HG02973 (cell line): ENCODE results near the gene OR2J1.
"Not testable (repeated sequence)": the region's sequence is repeated elsewhere in the genome, so short reads cannot be mapped to it uniquely, and the experiment has no call there.

Experiments
- ATAC-seq: cut with Tn5 transposase; IDR thresholded peaks from one replicate; pipeline ENCODE4 v1.9.1; 2021; ENCODE audit warnings: moderate library complexity; ENCODE audit not compliant: unreplicated experiment

The OR2J1 gene

DNA sequence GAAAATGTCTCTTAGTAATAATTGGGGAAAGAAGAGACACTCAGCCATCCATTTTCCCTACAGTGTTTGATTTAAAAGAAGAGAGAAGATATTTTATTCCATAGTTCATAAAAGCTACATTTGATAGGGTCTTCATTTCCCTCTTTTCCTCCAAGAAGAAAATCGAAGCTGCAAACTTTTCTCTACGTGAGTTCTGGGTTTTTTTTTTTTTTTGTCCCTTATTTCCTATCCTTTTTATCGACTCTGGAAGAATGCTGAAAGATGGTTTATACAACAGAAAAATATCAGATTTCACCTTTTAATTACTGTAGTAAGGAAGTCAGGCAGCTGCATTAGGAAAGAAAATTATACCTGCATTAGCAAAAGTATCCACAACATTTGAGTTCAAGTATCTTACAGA, at the start of gene OR2J1:
TSS of gene OR2J1 (plus strand) at position 301 of the 400 bp plus-strand sequence. CDS start 1,453 bp downstream, outside the sequence.
- no peak for ATAC-seq

DNA sequence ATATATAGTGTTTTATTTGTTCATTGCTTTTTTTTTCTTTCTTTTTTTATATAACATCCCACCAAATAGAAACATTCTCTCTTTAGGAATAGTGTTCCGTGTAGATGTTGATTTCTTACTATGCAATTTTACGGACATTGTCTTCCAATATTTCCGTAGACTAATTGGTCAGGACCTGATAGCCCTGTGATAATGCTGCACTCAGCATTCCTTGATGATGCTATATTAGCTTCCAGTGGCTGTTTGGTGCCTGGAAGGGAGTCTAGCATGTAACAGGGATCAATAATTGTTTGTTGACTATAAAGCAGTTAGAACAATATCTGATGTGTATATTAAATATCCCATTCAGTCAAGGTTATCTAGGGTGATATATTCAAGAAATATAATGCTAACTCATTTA, 47.6 kb upstream of the OR2J1 start:
- no peak for ATAC-seq

DNA sequence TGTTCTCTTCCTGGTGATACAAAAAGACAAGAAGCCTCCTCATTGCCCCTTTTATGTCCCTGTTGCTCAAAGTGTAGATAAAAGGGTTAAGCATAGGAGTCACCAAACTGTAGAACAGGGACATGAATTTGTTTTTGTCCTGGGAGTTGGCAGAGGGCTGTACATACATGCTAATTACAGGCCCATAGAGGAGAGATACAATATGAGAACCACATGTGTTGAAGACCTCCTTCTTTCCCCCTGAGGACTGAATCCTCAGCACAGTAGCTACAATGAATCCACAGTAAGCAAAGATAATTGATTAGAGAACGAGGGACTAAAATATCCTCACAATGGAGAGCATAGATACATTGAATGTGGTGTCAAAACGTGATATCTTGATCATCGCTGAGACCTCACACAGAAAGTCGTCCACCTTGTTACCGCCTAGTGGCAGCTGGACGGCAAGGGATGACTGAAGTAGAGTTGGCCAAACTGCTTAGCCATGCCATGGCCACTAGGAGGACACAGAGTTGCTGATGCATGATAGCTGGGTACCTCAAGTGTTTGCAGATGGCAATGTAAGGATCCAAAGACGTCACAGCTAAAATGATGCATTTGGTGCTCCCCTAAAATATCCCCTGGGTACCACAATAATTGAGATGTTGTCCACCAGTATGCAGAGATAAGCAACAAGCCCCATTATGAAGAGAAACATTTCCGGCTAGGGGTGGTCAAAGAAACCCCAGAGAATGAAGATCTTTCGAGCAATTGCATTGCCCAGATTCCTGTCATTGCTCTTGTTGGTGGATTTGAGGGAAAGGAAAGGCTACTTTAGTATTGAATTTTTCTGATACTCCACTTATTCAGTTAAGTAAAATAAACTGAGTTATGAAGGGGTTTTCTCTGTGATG, 27.2 kb upstream of the OR2J1 start:
- ATAC-seq, result peak; percentile 74

DNA sequence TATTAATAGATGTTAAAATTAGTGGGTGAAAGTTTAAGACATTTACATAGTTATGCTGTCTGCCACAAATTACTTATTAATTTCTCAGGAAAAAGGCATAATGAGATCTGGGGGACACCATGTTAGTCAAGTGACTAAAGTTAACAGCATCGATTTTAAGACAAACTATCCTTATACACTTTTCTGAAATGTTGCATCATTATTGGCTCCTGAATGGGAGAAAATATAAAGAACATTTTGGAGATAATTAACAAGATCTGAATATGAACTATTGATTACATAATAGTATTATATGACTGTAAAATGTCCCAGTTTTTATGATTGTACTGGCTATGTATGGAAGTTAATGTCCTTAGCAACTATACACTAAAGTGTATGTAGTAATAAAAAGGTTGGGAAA, 20.1 kb upstream of the OR2J1 start:
- ATAC-seq, result no peak

DNA sequence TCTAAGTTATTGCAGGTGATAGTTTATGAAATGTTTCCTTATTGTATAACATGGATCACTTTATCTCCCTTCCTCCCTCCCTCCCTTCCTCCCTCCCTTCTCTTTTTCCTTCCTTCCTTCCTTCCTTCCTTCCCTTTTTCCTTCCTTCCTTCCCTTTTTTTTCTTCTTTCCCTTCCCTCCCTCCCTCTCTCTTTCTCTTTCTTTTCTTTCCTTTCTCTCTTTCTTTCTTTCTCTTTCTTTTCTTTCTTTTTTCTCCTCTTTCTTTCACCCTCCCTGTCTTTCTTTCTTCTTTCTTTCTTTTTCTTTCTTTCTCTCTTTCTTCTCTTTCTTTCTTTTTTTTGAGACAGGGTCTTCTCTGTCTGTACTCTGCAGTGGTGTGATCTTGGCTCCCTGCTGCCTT, 18.0 kb upstream of the OR2J1 start:
- ATAC-seq, result no peak

DNA sequence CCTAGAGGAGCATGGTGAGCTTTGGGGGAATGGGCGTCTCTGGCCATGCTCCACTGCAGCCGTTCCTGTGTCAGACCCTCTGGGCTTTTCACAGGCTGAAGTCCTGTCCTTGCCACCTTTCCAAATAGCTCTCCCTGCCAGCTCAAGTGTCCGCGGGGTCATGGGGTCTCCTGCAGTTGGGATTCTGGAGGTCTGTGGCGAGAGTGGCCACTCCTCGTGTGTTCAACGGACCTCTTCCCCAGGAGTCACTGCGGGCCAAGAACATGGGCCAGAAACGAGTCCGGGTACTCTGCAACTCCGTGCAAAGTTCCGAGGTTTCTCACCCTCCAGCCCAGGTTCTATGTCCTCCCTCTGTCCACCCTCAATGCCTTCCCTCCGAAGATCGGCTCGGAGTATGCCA, 16.8 kb upstream of the OR2J1 start:
- ATAC-seq, result no peak

DNA sequence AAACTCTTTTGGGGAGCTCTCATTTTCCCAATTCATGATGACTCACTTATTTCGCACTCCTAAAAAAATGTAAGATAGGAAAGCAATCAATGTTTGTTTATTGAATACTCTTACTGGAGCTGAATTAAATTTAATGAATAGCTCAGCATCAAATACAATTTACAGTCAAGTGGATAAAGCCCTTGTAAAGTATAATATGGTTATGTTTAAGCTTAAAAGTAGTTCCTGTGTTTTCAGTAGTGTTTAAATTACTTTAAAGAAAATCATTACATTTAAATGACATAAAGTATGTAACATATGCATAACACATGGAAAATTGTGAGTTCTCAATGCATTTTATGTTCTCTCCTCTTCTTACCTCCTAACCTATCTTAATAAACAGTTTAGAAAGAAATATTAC, 12.1 kb upstream of the OR2J1 start, which contains the start of gene OR2B3:
TSS of gene OR2B3 (minus strand) at position 101 of the 400 bp plus-strand sequence. CDS start at position 36, 65 bp downstream.
- no peak for ATAC-seq

DNA sequence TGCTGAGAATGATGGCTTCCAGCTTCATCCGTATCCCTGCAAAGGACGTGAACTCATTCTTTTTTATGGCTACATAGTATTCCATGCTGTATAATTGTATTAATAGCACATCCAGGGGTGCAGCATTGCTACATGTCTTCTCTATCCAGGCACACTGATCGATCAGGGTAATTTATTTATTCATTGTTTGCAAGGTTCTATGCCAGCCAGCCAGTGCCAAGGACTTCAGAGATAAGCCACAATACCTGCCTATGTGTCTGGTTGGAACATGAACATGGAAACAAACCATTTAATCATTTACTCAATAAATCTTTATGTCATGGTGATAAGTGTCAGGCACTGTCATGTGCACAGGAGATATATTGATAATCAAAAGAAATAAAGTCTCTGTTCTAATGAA, 6.3 kb upstream of the OR2J1 start:
- no peak for ATAC-seq

DNA sequence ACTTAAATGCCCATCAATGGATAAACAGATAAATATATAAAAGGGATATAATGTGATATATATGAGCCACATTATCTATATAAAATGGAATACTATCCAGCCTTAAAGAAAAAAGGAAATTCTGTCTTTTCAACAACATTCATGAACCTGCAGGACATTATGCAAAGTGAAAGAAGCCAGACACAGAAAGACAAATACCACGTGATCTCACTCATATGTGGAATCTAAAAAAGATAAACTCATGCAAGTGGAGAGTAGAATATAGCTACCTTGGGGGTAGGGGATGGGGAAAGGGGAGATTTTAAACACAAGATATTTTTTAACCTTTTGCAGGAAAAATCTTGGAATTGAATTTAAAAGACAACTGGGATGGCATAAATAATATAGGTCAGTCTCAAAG, 1.5 kb upstream of the OR2J1 start:
- no peak for ATAC-seq

DNA sequence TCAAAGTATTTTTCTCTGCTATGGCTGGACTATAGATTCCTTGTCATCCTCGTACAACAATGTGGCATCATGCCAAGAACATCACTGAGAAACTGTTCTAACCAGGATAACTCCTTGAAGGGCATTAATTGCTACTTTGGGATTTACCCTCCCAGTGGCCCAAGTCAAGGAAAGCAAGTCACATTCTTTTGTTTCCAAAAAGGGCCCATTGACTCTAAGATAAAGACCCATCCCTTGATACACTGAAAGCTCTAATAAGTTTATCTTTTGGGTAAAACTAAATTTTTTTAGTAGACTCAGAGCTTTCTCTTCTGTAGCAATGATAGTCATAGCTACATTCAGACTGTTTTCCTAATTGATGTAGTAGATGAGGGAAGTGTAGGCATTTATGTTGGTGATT, 8.5 kb downstream of the OR2J1 start, which contains the start of gene OR2J3:
TSS of gene OR2J3 (plus strand) at position 301 of the 400 bp plus-strand sequence. CDS start 3,833 bp downstream, outside the sequence.
- no peak for ATAC-seq

DNA sequence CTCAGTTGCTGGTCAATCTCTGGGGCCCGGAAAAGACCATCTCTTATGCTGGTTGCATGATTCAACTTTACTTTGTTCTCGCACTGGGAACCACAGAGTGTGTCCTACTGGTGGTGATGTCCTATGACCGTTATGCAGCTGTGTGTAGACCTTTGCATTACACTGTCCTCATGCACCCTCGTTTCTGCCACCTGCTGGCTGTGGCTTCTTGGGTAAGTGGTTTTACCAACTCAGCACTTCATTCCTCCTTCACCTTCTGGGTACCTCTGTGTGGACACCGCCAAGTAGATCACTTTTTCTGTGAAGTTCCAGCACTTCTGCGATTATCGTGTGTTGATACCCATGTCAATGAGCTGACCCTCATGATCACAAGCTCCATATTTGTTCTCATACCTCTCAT, 12.8 kb downstream of the OR2J1 start:
- no peak for ATAC-seq

DNA sequence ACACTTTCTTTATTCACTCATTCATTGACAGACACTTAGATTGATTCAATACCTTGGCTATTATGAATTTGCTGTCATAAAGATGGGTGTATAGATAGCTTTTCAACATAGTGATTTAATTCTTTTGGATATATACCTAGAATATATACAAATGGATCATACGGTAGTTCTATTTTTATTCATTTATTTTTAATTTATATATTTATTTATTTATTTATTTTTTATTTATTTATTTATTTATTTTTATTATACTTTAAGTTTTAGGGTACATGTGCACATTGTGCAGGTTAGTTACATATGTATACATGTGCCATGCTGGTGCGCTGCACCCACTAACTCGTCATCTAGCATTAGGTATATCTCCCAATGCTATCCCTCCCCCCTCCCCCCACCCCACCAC, 15.7 kb downstream of the OR2J1 start:
- ATAC-seq, result not testable (repeated sequence)

DNA sequence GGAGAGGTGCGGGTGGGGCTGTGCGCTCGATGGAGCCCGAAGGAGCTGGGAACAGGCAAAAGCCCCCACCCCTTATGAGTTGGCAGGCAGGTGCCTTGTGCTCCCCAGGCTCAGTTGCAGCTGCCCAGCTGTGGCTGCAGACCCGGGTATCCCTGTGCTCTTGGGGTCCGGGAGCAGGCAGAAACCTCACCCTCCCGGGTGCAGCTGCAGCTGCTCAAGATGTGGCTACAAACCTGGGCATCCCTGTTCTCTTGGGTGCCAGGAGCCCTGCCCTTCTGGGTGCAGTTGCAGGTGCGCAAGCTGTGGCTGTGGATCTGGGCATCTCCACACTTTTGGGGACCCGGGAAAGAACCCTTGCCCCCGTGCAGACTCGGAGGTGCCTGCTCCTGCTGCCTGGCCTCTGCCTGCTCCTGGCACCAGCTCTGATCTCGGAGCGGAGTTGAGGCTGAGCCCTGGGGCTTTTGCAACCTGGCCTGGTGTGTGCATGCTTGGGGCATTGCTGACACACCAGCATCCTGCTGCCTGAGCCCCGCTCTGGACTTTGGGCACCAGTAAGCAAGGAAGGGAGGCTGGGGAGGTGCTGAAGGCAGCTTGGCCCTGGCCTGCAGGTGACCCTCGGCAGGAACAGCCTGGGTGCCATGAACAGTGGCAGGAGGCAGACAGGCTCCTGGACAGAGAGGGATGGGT, 30.2 kb downstream of the OR2J1 start:
- no peak for ATAC-seq

DNA sequence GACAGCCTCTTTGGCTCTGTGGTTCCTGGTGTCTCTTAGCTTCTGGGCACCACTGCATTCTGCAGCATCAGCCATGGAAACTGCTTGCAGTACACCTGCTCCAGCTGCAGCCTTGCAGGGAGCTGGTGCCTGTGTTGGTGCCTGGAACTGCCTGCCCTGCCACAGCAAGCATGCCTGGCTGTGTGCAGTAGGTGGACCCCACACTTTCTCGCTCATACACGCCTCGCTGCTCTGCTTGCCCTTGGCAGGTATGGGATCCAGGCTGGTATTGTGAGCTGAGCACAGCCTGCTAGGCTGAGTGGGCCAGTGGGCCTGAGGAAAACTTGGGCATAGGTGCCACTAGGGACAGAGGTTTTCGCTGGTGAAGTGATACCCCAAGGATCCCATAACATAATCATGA, 31.4 kb downstream of the OR2J1 start:
- ATAC-seq, result no peak

DNA sequence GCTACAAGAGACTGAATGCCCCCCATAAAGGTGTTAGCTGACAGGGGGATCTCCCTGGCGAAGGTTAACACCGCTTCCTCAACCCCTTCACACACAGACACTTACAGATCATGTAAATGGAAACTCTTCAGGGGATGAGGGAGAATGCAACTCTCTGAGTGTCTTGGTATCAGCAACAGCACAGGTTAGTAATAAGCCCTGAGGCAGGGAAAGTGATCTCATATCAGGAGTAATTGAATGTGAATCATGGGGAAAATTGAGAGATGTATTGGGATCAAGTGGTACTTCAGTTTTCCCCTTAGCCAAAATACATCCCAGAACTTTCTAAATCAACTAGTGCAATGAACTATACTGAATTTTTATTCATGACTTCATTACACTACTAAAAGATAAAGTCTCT, 32.4 kb downstream of the OR2J1 start:
- ATAC-seq, result no peak

DNA sequence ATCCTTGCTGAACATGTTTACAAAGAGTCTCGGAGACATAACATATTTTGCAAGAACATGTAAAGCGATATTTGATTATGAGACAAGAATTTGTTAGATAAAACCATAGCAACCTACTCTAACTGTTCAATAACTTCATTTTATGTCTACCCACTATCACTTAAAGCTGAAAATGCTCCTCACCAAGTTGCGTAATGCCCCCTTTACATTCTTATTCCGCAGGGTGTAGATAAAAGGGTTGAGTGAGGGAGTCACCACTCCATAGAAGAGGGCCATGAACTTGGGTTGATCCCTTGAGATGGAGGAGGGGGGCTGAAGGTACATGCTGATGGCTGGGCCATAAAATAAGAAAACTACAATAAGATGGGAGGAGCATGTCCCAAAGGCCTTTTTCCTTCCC, 38.4 kb downstream of the OR2J1 start:
- ATAC-seq, result no peak

DNA sequence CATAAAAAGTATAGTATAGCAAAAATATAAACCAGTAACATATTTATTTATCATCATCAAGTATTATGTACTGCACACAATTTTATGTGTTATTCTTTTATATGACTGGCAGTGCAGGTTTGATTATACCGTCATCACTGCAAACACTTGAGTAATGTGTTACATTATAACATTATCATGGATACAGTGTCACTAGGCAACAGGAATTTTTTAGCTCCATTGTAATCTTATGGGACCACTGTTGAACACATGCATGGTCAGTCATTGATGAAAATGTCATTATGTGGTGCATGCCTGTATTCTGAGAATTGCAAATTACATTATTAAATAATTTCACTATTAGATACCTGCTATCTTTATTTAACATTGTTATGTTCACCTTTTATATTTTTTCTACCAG, 42.3 kb downstream of the OR2J1 start:
- no peak for ATAC-seq

DNA sequence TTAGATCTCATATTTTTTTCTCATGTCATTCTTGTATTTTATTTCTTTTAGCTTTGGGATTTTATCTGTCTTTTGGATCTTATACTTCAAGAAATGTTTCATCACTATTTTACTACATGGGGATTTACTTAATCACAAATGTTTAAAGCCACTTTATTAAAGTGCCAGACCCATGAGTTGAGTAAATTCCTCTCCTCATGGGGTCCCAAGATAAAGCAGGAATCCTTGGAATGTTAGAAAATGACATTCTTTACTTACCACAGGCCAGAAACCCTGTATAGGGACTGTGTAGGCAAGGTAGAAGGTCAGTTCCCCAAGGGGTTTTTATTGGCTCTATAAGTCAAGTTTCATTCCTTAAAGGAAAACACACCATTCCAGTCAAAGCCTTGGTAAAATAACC, 43.0 kb downstream of the OR2J1 start:
- no peak for ATAC-seq

DNA sequence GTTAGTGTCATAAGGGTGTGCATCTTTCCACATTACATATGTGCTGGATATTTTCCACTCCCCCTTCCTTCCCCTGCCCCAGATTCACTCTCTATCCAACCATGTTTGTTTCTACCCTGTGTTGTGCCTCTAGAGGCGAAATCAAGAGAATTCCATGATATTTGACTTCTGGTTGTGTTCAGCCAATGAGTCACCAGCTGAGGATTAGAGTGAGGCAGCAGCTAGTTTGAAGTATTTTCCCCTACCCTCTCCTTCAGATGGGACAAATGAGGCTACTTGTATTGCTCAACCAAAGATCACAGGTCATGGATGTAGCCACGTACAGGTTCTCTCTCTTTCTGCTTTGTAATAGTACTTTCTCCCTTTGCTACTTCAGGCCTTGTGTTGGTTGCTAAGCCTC, 46.9 kb downstream of the OR2J1 start:
- ATAC-seq, result no peak

DNA sequence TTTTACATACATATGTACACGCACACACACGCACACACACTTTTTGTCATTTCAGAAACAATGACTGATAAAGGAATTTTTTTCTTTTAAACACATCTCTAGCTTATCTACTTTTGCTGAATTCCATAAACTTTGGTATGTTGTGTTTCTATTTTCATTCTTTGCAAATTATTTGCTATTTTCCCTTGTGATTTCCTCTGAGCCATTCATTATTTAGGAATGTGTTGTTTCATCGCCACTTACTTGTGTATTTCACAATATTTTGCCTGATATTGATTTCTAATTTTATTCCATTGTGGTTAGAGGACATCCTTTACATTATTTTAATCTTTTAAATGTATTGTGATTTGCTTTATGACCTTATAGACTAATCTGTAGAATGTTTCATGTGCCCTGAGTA, 47.8 kb downstream of the OR2J1 start:
- ATAC-seq, result no peak

DNA sequence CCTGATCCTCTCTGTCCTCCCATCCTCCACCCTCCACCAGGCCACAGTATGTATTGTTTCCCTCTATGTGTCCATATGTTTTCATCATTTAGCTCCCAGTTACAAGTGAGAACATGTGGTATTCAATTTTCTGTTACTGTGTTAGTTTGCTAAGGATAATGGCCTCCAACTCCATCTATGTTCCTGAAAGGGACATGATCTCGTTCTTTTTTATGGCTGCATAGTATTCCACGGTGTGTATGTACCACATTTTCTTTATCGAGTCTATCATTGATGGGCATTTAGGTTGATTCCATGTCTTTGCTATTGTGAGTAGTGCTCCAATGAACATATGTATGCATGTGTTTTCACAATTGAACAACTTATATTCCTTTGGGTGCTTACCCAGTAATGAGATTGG, 50.2 kb downstream of the OR2J1 start:
- ATAC-seq, result not testable (repeated sequence)
